H9 (cell line): Measurements from ENCODE around the gene ALOX5AP. TPM values are rescaled to one million over a fixed set of nuclear protein-coding genes. Genes with fewer than 3 reads are reported as not detected.

Source experiments
- DNase-seq: peaks from one replicate; pipeline ENCODE4 v3.0.0-alpha.2; 2017
- H2AFZ ChIP-seq: one replicate; pipeline ENCODE4 v1.6.1; 2013; ENCODE audit warnings: mild to moderate bottlenecking, low read length, control low read depth, moderate library complexity
- H2AK5ac ChIP-seq: 2 replicates; pipeline ENCODE4 v1.6.1; 2013; ENCODE audit warnings: low read length, control low read depth, mixed read lengths; ENCODE audit not compliant: insufficient read length
- H2BK120ac ChIP-seq: one replicate; pipeline ENCODE4 v1.6.1; 2013; ENCODE audit warnings: low read depth, mild to moderate bottlenecking, low read length, control low read depth, inconsistent platforms; ENCODE audit not compliant: poor library complexity, severe bottlenecking
- H2BK12ac ChIP-seq: 2 replicates; pipeline ENCODE4 v1.6.1; 2013; ENCODE audit warnings: low read length, control low read depth, mixed read lengths, low read depth; ENCODE audit not compliant: insufficient read length
- H2BK15ac ChIP-seq: 2 replicates; pipeline ENCODE4 v1.6.1; 2013; ENCODE audit warnings: low read depth, low read length, control low read depth
- H2BK20ac ChIP-seq: one replicate; pipeline ENCODE4 v1.6.1; 2013; ENCODE audit warnings: low read depth, mild to moderate bottlenecking, low read length, control low read depth, inconsistent platforms; ENCODE audit not compliant: poor library complexity, severe bottlenecking
- H2BK5ac ChIP-seq: 2 replicates; pipeline ENCODE4 v1.6.1; 2013; ENCODE audit warnings: low read length, control low read depth, mixed read lengths; ENCODE audit not compliant: insufficient read length
- H3K14ac ChIP-seq: 2 replicates; pipeline ENCODE4 v1.6.1; 2013; ENCODE audit warnings: low read length, control low read depth; ENCODE audit not compliant: insufficient read depth
- H3K18ac ChIP-seq: 2 replicates; pipeline ENCODE4 v1.6.1; 2013; ENCODE audit warnings: low read depth, mild to moderate bottlenecking, mixed read lengths, low read length, control low read depth; ENCODE audit not compliant: insufficient read length
- H3K23ac ChIP-seq: 2 replicates; pipeline ENCODE4 v1.6.1; 2013; ENCODE audit warnings: low read length, control low read depth, mixed read lengths, low read depth; ENCODE audit not compliant: insufficient read length
- H3K23me2 ChIP-seq: 2 replicates; pipeline ENCODE4 v1.6.1; 2013; ENCODE audit warnings: low read depth, mild to moderate bottlenecking, mixed read lengths, low read length, control low read depth; ENCODE audit not compliant: insufficient read length, poor library complexity, severe bottlenecking
- H3K27ac ChIP-seq: 2 replicates; pipeline ENCODE4 v1.5.1; 2013; ENCODE audit warnings: low read length, control low read depth, mixed read lengths, low read depth; ENCODE audit not compliant: insufficient read length
- H3K27me3 ChIP-seq: 2 replicates; pipeline ENCODE4 v1.6.1; 2013; ENCODE audit warnings: low read length, control low read depth, inconsistent platforms; ENCODE audit not compliant: insufficient read depth
- H3K4ac ChIP-seq: 2 replicates; pipeline ENCODE4 v1.6.1; 2013; ENCODE audit warnings: low read depth, mild to moderate bottlenecking, control low read depth, inconsistent platforms, low read length, moderate library complexity
- H3K4me1 ChIP-seq: 2 replicates; pipeline ENCODE4 v1.6.1; 2013; ENCODE audit warnings: low read length, control low read depth, inconsistent platforms; ENCODE audit not compliant: insufficient read depth
- H3K4me2 ChIP-seq: 2 replicates; pipeline ENCODE4 v1.6.1; 2013; ENCODE audit warnings: low read length, control low read depth, mixed read lengths; ENCODE audit not compliant: insufficient read length, insufficient read depth
- H3K56ac ChIP-seq: 2 replicates; pipeline ENCODE4 v1.6.1; 2013; ENCODE audit warnings: low read depth, mild to moderate bottlenecking, mixed read lengths, low read length, control low read depth; ENCODE audit not compliant: insufficient read length
- H3K79me1 ChIP-seq: 2 replicates; pipeline ENCODE4 v1.6.1; 2013; ENCODE audit warnings: low read depth, mild to moderate bottlenecking, moderate library complexity, low read length, control low read depth, inconsistent platforms; ENCODE audit not compliant: insufficient read depth, poor library complexity, severe bottlenecking
- H3K79me2 ChIP-seq: 2 replicates; pipeline ENCODE4 v1.6.1; 2013; ENCODE audit warnings: low read length, control low read depth, inconsistent platforms; ENCODE audit not compliant: insufficient read depth
- H3K9ac ChIP-seq: 2 replicates; pipeline ENCODE4 v1.6.1; 2013; ENCODE audit warnings: low read length, control low read depth, mixed read lengths; ENCODE audit not compliant: insufficient read length; ENCODE audit errors: extremely low read depth
- H3K9me3 ChIP-seq: one replicate; pipeline ENCODE4 v1.6.1; 2013; ENCODE audit warnings: low read depth, low read length, inconsistent platforms; ENCODE audit not compliant: control insufficient read depth
- H3T11ph ChIP-seq: one replicate; pipeline ENCODE4 v1.6.1; 2013; ENCODE audit warnings: mild to moderate bottlenecking, low read length, control low read depth, inconsistent platforms
- H4K20me1 ChIP-seq: one replicate; pipeline ENCODE4 v1.6.1; 2013; ENCODE audit not compliant: control insufficient read depth, insufficient read length, insufficient read depth
- H4K5ac ChIP-seq: 2 replicates; pipeline ENCODE4 v1.6.1; 2013; ENCODE audit warnings: low read depth, mild to moderate bottlenecking, mixed read lengths, low read length, control low read depth; ENCODE audit not compliant: insufficient read length
- H4K8ac ChIP-seq: replicated peaks from 2 replicates; pipeline ENCODE4 v1.6.1; 2013; ENCODE audit warnings: low read length, control low read depth, mixed read lengths, low read depth; ENCODE audit not compliant: insufficient read length
- H4K91ac ChIP-seq: 2 replicates; pipeline ENCODE4 v1.6.1; 2013; ENCODE audit warnings: low read depth, mild to moderate bottlenecking, moderate library complexity, mixed read lengths, low read length, control low read depth; ENCODE audit not compliant: insufficient read length
- H3K27ac Mint-ChIP-seq, 3 experiments: 2 replicates in 2 of 3; 3 replicates in 1 of 3; pipeline ENCODE4 v1.8.0; 2020 to 2021; ENCODE audit warnings: mixed read lengths in 3 of 3, mild to moderate bottlenecking in 1 of 3, moderate library complexity in 1 of 3
- H3K27me3 Mint-ChIP-seq: 2 replicates; pipeline ENCODE4 v1.8.0; 2021; ENCODE audit warnings: low read depth, mild to moderate bottlenecking, moderate library complexity, mixed read lengths
- H3K36me3 Mint-ChIP-seq, 3 experiments: 2 replicates in 2 of 3; 3 replicates in 1 of 3; pipeline ENCODE4 v1.8.0; 2020 to 2021; ENCODE audit warnings: low read depth in 3 of 3, mixed read lengths in 3 of 3; ENCODE audit not compliant: insufficient read depth in 1 of 3
- H3K4me1 Mint-ChIP-seq, 2 experiments: 2 replicates each; pipeline ENCODE4 v1.8.0; 2020; ENCODE audit warnings: mixed read lengths in 2 of 2
- H3K4me3 Mint-ChIP-seq, 2 experiments: 2 replicates in 1 of 2; 3 replicates in 1 of 2; pipeline ENCODE4 v1.8.0; 2020 to 2021; ENCODE audit warnings: mild to moderate bottlenecking in 2 of 2, mixed read lengths in 2 of 2, moderate library complexity in 1 of 2
- H3K9me3 Mint-ChIP-seq, 2 experiments: 2 replicates in 1 of 2; 3 replicates in 1 of 2; pipeline ENCODE4 v1.8.0; 2020; ENCODE audit warnings: mild to moderate bottlenecking in 2 of 2, mixed read lengths in 2 of 2, moderate library complexity in 1 of 2
- CTCF ChIP-seq: fragments of 200-600 bp; sonication (generic); conservative IDR thresholded peaks from 3 replicates; pipeline ENCODE4 v1.8.0; 2021; ENCODE audit warnings: antibody characterized with exemption, mild to moderate bottlenecking
- WGBS: extraction: QIAGEN DNeasy Blood & Tissue Kit; methylation state at CpG from one replicate; pipeline ENCODE4 v1.1.7; 2013; ENCODE audit warnings: missing lambda C conversion rate, low lambda C conversion rate, mixed read lengths; ENCODE audit not compliant: insufficient read length; ENCODE audit errors: extremely low coverage; 5-methylcytosine and 5-hydroxymethylcytosine counted together
- total RNA-seq: library from RNA; stranded (reverse); gene quantifications from 2 replicates; pipeline ENCODE4 v1.2.1, GENCODE V29; 2021

ALOX5AP gene
- total RNA-seq, 1 experiment from 2014 or later = not detected

- H3K4me1 ChIP-seq = no peaks in the 10 kb centered on the region
- no peak overlapping the region for H3K4me2 ChIP-seq
- peaks cover 0 to 2% of the 10 kb centered on the region in 2 experiments; a peak in 1 of 4 replicates for H3K4me1 Mint-ChIP-seq
- H2BK5ac ChIP-seq = no peak overlapping the region
- no peaks in the 10 kb centered on the region for H3K27me3 ChIP-seq
- no peak overlapping the region for H4K5ac ChIP-seq
- 0 out of 2 replicates have a peak, but pooled peaks cover 1% of the 10 kb centered on the region for H3K27me3 Mint-ChIP-seq
- no peak overlapping the region for H3K56ac ChIP-seq
- no peak overlapping the region for H2AFZ ChIP-seq
- no peak overlapping the region for H4K8ac ChIP-seq
- no peaks in the 10 kb centered on the region for H3K79me2 ChIP-seq
- DNase-seq = no peak
- no peak overlapping the region for H3K18ac ChIP-seq
- H3K14ac ChIP-seq = no peak overlapping the region
- H3K23me2 ChIP-seq = no peaks in the 10 kb centered on the region
- H3K9ac ChIP-seq = no peak overlapping the region
- no peak overlapping the region for H2AK5ac ChIP-seq
- WGBS = no CpG with 5 or more reads among the region's 8 CpGs
- no peak overlapping the region for H3K27ac ChIP-seq
- no peaks in the 10 kb centered on the region for H3K9me3 Mint-ChIP-seq
- H2BK15ac ChIP-seq = no peak overlapping the region
- no peak overlapping the region for H3K27ac Mint-ChIP-seq
- H3K36me3 Mint-ChIP-seq = no peaks in the 10 kb centered on the region
- no peak overlapping the region for H2BK120ac ChIP-seq
- H3K79me1 ChIP-seq = no peaks in the 10 kb centered on the region
- no peak for TF ChIP-seq CTCF
- no peak overlapping the region for H3K4me3 Mint-ChIP-seq
- H4K91ac ChIP-seq = no peak overlapping the region
- H3K23ac ChIP-seq = no peak overlapping the region
- no peaks in the 10 kb centered on the region for H4K20me1 ChIP-seq
- H3T11ph ChIP-seq = no peak overlapping the region
- H3K4ac ChIP-seq = no peak overlapping the region
- H3K9me3 ChIP-seq = no peaks in the 10 kb centered on the region
- no peak overlapping the region for H2BK12ac ChIP-seq
- H2BK20ac ChIP-seq = no peak overlapping the region
Observed at GRCh38 chr13:30729801-30730200, 5.5 kb upstream of the ALOX5AP start.
